GM21723 (cell line): Measurements from ENCODE around the gene DNTT.

Experiments
- ATAC-seq: cut with Tn5 transposase; IDR thresholded peaks from one replicate; pipeline ENCODE4 v1.9.1; 2021; ENCODE audit warnings: mild to moderate bottlenecking, moderate library complexity; ENCODE audit not compliant: unreplicated experiment

The DNTT gene

DNA sequence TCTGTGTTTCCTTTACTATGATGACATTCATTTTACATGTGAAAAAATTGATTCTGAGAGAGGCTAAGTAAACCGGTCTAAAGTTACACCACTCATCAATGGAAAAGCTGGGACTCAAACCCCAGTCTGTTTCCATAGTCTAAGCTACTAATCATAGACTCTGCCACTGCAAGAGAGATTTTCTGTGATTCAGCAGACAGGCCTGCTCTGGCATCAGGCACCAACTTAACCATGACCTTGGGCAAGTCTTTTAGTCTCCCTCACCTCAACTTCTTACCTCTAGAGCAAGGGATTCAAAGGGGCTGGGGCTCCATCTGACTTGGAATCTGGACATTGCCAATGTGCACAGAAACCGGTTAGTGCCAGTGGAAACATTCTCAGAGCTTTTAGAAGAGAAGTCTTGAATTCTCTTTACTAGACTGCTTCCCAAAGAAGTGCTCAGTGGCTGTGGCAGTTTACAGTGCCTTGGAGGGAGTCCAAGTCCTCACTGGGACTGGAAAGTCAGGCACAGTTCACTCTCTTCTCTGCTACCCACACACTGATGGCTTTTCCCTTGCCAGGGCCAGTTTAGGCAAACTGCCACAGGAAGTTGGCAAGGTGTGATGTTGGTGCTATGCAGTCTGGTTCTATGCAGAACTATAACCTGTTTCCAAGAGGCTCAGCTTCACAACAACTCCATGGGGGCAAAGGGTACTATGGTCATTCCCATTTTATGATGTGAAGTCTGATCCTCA lies 28.4 kb upstream of the DNTT start:
- ATAC-seq, result no peak

DNA sequence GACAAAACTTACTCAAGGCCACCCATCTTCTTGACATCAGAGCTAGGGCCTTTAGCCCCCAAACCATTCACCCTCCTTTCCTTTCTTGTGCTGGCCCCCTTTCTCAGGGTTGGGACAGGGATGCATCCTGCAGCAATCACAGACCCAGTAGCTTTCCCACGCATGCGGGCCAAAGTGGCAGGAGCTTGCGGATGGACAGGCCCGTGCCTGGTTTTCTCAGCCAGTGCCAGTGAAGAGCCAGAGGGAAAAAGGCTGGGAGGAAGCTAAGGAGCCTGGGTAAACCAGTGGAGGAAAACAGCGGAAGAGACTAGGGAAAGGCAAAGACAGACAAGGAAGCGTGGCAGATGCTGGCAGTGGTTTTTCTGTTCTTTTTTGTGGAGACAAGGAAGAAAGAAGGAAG lies 27.8 kb upstream of the DNTT start:
- no peak for ATAC-seq

DNA sequence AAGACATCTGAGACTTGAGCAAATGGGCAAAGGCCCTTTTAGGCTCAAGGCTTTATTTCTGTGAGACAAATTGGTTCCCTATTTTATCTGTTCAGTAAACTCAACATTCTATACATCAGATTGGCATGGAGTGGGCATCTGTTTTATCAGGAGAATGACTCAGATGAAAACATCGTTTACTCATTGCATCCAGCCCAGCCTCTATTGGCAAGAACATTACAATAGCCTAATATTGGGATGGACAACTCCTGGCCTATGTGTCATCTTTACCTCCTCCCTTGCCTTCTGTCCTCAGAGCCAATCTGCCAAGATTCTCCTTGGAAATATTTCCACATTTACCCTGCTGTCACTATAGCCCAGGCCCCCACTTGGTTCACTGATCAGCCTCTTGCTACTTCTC lies 27.4 kb upstream of the DNTT start:
- ATAC-seq, result no peak

DNA sequence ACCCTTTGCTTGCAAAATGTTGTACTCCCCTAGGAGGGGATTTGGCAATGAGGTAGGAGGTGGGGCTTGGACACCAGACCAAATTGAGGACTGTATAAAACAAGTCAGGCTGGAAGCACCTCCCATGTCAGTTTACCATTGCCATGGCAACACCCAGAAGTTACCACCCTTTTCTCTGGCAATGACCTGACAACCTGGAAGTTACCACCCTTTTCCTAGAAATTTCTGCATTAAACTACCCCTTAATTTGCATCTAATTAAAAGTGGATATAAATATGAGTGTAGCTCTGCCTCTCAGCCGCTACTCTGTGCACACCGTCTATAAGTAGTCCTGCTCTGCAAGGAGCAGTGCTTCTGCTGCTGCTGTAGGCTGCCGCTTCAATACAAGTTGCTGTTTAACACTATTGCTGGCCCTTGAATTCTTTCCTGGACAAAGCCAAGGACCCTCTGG lies 25.0 kb upstream of the DNTT start:
- ATAC-seq, result no peak

DNA sequence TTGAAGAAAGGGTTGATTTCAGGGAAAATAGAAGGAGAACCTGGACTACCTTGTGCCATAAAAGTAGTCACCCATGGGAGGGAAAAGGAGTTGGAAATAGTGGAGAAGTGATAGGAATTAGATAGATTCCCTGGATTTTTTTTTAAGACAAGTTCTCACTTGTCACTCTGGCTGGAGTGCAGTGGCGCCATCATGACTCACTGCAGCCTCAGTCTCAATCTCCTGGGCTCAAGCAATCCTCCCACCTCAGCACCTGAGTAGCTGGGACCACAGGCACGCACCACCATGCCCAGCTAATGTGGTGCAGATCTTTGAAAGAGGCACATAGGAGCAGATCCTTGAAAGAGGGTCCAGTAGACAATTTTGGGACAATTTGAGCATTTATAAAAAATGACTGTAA lies 23.4 kb upstream of the DNTT start:
- ATAC-seq, result no peak

DNA sequence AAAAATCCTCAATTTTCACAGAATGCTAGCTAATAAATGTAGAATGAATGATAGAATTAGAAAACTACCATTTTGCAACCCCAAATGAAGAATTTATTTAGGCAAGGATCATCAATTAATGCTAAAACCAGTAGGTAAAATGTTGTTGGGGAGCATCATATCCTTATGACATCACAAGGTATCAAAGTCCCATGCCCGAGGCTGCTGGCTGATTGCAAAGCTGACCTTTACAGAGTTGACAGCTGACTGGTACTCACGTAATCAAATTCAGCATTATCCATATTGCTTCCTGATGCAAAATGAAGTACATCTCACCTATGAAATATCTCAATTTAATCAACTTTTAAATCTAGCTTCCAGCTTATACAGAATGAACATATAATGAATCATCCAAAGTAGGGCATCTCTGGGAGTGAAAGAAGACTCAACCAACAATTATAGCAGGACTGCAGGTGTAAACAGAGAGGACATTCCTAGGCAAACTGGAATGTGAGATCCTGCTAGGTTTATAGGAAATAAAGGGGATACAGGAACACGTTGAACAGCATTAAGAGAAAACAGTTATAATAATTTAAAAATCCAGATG lies 22.7 kb upstream of the DNTT start:
- no peak for ATAC-seq

DNA sequence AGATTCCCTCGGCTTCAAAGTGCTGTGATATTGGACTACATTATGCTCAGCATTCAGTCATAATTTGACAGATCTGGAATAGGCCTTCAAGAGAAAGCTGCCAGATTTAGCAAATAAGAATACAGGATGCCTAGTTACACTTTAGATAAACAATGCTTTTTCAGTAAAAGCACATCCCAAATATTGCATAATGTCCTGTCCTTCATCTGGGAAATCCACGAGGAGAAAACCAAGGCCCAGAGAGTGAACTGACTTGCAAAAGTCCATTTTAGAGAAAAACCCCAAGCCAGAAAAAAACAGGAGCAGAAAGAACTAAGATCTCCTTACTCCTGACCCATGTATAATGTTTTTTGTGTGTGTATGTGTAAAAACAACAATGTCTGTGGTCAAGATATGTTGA lies 20.9 kb upstream of the DNTT start:
- no peak for ATAC-seq

DNA sequence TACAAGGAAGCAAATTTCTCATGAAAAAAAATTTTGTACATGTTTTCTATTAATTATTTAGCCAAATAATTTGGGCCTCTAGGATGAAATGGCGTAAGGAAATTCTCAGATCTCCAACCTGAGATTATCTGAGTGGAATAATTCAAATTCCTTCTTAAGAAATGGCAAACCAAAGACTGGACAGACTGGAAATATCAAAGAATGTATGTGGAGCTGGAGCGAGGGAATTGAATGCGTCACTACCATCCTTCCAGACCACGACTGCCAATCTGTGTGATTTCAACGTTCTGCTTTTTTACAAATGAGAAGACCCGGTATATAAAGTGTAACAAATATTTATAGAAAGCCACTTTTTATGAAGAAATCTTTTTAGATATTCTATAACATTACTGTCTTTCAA lies 20.5 kb upstream of the DNTT start:
- ATAC-seq, result no peak

DNA sequence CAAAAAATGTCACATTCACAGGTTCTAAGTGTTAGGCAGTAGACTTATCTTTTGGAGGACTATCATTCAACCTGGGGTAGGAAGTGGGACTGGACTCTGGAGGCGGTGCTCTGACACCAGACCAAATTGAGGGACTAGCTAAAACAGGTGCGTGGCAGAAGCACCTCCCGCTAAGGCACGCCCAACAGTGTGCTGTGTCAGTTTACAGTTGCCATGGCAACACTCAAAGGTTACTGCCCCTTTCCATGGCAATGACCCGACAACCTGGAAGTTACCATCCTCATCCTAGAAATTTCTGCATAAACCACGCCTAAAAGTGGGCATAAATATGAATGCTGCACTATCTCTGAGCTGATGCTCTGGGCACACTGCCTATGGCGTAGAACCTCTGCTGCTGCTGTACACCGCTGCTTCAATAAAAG lies 18.9 kb upstream of the DNTT start:
- no peak for ATAC-seq

DNA sequence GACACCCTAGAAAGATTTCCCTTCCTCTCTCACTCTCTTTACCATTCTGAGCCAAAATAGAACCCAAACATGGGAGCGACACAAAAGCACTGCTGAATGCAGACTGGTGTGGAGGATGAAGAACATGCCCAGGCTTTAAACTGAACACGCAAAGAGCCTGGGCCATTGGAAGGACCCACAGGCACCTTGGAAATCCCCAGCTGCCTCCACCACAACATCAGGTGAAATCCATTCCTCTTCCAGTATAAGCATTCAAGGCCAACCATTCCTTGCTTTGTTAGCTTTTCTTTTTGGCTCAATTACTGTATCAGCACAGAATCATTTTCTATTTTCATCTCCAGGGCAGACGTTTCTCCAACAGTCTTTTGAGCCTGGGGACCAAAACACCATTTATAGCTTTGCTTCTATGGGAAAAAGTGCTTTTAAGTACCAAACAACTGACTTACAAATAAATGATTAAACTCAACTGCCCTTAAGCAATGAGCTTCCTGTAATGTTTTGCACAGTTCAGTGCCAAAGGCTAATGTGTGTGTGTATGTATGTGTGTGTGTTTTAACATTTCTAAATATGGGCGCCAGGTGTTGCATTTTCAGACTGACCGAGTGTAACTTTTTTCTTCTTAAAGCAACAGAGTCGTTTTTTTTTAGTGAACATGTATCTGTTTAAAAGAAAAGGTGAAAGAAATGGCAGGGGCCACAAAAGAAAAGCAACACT lies 16.7 kb upstream of the DNTT start:
- ATAC-seq, result peak; percentile 51

DNA sequence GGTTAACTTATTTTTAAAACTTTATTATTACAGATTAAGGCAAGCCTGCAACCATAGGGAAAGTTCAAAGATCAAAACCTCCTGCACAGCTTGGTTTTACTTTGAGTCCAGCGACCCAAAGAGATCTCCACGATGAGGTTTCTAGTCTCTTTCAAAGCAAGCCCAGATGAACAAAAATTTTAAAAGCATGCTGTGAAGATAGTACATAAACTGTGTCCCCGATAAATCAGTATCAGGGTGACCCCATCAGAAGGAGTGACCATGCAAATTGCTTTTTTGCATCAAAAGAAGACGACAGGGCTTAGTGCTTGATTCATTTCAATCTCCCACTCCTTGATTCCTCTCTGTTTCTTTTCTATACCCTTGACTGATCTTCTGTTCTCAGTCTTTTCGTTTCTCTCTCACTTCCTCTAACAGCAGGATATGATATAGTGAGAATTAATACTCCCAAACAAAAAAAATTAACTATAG lies 16.0 kb upstream of the DNTT start:
- ATAC-seq, result peak; percentile 59

DNA sequence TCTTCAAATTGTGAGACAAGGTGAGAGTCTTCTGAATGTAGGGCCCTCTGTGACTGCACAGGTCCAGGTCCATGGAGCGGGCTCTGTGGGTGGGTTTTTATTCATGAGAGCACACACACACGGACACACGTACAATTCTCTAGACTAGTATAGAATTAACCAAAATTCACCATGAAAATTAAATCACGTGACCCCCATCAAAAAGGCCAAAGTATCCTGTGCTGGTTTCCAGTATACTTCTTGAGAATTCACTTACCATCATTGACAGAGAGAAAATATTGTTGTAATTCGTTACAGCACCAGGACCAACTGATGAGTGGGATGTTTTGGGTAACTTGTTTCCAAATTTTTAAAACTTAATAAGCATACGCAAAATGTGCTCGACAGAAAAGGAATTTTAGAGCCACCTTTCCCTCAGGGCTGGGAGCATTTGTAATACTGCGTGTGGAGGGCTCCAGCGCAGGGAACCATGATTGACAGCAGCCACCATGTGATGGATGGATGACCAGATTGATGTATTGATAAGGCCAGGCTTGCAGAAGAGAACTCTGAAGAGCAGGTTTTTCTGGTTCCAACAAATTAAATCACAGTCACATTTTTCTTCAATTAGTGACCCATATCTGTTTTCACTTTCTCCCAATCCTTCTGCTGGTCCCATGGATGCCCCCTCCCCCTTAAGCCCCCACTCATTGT lies 14.9 kb upstream of the DNTT start:
- no peak for ATAC-seq

DNA sequence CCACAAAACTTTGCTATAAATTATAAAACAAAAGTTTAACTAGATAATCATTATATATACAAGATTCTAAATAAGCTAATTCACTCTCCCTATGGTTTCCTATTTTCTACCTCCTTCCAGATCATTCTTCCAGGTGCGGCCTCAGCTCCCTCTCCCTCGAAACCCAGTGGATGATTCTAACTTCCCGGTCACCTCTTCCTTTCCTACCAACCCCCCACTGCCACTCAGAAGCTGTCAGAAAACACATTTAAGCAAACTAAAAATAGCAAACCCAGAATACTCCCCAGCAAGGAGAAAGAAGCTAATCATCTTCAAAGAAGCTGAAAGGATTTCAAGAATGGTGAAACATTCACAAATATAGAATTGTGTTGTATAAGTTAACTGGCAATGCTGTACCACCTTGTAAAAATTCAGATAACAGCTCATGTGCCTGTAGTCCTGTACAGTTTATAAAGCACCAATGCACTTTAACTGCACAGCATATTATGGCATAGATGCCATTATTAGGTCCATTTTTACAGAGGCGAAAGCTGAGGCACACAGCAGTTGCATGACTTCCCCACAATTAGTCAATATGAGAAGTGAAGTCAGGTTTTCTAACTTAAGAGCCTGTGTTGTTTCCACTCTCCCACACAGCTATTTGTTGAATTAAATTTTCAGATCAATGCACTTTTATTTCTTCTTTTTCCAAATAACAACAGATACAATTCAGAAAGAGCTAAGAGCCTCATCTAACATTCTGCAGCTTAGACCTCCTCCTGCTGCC lies 13.7 kb upstream of the DNTT start:
- no peak for ATAC-seq

DNA sequence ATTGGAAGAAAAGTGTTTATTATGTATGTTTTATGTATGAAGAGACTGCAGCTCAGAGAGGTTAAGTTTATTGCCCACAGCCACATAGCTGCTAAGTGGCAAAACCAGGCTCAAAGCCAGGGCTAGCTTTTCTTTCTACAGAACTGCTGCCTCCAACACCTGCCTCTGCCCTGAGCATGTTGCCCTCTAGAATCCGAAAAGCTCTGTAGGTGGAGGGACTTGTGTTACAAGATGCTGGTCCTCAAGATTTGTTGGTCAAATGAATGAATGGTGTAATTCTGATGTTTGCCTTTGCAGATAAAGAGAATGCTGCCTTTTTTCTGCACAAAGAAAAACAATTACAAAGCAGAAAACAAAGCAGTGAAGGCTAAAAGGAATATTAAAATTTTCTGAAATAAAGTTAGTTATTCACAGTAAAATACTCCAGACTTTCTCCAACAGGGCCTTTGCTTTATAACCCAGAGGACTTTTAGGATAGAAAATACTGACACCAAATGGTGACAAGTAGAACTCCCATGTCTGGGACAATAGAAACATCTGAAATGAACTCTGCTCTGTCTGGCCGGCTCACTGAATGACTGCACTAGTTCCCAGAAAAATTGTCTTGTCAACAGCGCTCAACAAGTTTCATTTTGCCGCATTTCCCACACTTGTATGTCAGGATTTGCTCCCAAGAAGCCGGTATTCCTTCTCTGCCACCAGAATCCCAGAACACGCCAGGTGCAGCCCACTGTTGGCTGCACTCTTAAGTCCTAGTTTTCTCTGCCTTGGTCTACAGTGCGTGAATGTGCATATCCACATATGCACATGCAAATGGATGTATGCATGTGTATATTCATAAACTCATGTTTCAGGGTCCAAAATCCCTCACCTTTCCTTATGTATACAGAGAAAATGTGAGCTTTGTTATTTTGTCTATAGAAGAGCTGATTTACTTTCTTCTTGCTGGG lies 11.0 kb upstream of the DNTT start:
- ATAC-seq, result peak; percentile 58

DNA sequence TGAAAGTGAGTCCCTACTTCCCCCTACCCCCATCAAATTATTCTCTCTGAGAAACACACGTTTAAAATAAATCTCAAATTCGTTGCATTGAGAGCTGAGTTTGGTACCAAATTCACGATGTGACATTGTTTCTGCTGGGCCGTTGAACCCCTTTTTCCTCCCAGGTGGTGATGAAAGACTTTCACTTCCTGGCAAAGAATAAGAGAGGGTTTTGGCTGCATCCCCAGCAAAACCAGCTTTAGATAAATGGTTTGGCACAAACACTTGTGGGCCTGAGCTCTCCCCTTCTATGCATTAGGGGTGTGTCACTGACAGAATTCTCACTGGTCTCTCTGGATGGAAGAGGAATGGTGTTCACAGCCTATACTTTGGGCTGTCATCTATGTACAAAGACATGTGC lies 8.8 kb upstream of the DNTT start:
- ATAC-seq, result no peak

DNA sequence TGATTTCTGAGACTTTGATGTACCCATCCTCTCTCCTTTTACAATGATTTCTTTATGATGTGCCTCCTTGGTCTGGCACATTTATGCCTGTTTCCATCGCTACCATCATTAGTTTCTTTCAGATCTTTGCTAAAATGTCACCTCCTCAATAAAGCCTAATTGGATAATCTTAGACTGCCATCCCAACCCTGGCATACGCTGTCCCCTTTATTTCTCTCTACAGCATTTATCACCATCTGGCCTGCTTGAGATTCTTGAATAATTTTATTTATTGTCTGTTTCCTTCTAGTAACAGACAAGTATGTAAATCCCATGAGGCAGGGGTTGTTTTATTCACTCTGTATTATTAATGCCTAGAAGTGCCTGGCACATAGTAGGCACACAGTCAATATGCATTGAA lies 6.7 kb upstream of the DNTT start:
- ATAC-seq, result no peak

DNA sequence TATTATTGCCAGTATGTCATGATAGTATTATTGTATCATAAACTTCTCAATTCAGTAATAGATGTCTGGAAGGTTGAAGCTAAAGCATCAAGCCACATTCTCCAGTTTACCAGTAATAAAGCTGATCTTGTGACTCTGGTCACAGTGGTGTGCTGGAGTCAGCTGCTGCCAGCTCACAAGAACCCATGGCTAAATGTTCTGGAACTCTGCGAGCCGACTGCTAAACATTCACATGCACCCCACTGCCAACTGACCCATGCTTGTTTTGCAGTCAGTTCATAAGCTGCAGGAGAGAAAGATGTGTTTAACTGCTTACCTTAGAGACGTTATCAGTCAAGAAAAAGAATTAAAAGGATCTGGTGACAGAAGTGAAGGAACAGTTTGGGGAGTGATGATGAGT lies 5.9 kb upstream of the DNTT start:
- ATAC-seq, result no peak

DNA sequence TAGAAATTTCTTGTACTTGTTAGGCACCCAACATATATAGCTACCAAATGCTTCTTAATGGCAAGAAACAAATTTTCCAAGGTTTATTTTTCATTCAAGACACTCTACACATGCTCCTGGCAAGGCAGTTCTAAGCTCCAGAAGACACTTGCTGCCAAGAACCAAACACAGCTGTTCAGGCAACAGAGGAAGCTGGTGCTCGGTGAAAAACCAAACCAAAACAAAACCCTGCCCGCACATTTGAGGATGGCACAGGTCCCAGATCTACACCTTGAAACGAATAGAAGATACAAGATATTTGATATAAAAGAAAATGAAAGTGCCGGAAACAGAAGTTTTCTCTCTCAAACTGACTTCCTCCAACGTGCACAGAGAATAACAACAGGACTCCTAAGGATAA lies 4.9 kb upstream of the DNTT start:
- no peak for ATAC-seq

DNA sequence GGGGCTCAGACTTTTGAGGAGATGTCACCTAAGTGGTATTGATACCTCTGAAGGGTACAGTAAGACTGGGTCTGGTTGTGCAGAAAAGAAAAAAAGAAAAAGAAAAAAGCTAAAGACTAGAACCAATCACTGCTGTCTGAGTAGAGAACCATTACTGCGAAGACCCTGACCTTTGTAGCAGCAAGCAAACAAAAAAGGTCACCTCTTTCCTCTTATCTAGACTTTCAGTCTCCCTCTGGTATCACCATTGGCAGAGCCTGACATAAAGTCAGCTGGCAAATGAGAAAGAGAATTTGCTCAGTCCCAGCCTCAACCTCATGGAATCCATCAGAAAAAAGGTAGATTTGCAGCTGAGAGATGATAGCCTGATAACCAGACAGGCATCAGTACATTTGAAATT lies 2.6 kb upstream of the DNTT start:
- no peak for ATAC-seq

DNA sequence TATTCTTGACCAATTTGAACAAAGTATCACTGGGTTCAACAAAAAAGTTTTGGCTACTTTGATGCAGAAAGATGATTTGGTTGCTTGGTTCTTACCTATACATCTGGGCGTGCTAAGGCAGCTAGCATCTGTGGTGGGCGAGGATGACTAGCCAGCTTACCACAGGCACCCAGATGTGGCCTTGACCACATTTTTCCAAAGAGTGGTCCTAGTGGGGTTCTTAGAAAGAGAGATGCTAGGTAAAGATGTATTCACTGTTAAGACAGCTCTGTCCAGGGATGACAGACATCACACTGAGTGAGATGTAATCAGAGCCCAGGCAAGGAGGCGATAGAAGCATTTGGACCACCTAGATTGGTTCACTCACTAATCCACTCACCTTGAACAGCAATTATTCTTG lies 785 bp downstream of the DNTT start:
- no peak for ATAC-seq
